Type B pancreatic cell (in vitro differentiated cells): ENCODE measurements around the gene UHMK1. TPM values are rescaled to one million over a fixed set of nuclear protein-coding genes. Genes with fewer than 3 reads are reported as not detected.

Experiments used
- DNase-seq: peaks from one replicate; pipeline ENCODE4 v3.0.0; 2021; ENCODE audit warnings: mixed read lengths; ENCODE audit not compliant: unreplicated experiment; ENCODE audit errors: extremely low spot score
- H3K27ac Mint-ChIP-seq: 2 replicates; pipeline ENCODE4 v1.8.0; 2021; ENCODE audit warnings: mild to moderate bottlenecking, mixed read lengths
- H3K27me3 Mint-ChIP-seq: 2 replicates; pipeline ENCODE4 v1.8.0; 2021; ENCODE audit warnings: mixed read lengths
- H3K36me3 Mint-ChIP-seq: 2 replicates; pipeline ENCODE4 v1.8.0; 2021; ENCODE audit warnings: mixed read lengths
- H3K4me1 Mint-ChIP-seq: one replicate; pipeline ENCODE4 v1.8.0; 2021; ENCODE audit warnings: mixed read lengths; ENCODE audit not compliant: unreplicated experiment
- H3K4me3 Mint-ChIP-seq: 2 replicates; pipeline ENCODE4 v1.8.0; 2021; ENCODE audit warnings: mild to moderate bottlenecking, mixed read lengths
- H3K9me3 Mint-ChIP-seq: 2 replicates; pipeline ENCODE4 v1.8.0; 2021; ENCODE audit warnings: mixed read lengths
- total RNA-seq: library from RNA; stranded (reverse); gene quantifications from 2 replicates; pipeline ENCODE4 v1.2.1, GENCODE V29; 2021; ENCODE audit warnings: low replicate concordance
- TF ChIP-seq, protein P1 (sequence below): fragments of 200-600 bp; sonication (generic); conservative IDR thresholded peaks from 2 replicates; pipeline ENCODE4 v1.5.0; 2021; ENCODE audit warnings: antibody characterized with exemption, mild to moderate bottlenecking

The UHMK1 gene
- total RNA-seq, 1 donor from 2014 or later = 23.3 TPM

DNA sequence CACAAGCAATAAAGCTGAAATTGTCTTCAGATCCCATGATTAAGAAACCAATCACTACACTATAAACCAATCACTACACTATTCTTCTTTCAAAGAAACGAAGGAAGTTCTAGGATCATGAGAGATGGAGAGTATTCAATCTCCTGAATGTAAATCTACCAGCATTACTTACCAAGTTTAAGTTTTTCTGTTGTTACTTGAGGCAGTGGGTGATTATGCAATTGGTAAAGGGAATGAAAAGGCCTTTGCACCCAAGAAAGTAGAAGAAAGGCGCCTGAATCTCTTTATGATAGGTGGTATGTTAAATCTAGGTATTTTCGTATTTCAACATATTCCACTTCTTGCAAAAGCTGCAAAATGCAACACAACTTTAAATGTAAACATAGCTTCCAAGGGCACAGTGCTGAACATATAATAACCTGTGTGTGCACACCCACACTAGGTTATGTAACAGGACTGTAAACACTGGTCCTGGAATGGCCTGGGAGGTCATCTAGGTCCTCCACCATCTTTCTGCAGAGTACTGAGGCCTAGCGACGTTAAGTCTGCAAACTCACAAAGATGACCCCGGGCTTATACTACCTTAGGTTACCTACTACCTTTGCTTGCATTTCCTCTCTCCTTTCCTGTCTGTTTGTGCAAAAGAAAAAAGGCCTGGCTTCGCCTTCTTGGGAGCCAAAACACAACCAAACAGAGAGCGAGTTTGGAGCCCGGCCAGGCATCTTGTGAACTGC is 62.9 kb downstream of the UHMK1 start:
- no peaks in the 10 kb centered on the region for H3K36me3 Mint-ChIP-seq
- H3K27me3 Mint-ChIP-seq = no peaks in the 10 kb centered on the region
- peaks cover 39% of the 10 kb centered on the region for H3K4me1 Mint-ChIP-seq
- H3K27ac Mint-ChIP-seq = peak overlapping the region; percentile 94
- no peaks in the 10 kb centered on the region for H3K9me3 Mint-ChIP-seq
- DNase-seq = no peak
- peak overlapping the region; percentile 94 for H3K4me3 Mint-ChIP-seq
- TF ChIP-seq, protein P1, sequence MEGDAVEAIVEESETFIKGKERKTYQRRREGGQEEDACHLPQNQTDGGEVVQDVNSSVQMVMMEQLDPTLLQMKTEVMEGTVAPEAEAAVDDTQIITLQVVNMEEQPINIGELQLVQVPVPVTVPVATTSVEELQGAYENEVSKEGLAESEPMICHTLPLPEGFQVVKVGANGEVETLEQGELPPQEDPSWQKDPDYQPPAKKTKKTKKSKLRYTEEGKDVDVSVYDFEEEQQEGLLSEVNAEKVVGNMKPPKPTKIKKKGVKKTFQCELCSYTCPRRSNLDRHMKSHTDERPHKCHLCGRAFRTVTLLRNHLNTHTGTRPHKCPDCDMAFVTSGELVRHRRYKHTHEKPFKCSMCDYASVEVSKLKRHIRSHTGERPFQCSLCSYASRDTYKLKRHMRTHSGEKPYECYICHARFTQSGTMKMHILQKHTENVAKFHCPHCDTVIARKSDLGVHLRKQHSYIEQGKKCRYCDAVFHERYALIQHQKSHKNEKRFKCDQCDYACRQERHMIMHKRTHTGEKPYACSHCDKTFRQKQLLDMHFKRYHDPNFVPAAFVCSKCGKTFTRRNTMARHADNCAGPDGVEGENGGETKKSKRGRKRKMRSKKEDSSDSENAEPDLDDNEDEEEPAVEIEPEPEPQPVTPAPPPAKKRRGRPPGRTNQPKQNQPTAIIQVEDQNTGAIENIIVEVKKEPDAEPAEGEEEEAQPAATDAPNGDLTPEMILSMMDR = no peak

DNA sequence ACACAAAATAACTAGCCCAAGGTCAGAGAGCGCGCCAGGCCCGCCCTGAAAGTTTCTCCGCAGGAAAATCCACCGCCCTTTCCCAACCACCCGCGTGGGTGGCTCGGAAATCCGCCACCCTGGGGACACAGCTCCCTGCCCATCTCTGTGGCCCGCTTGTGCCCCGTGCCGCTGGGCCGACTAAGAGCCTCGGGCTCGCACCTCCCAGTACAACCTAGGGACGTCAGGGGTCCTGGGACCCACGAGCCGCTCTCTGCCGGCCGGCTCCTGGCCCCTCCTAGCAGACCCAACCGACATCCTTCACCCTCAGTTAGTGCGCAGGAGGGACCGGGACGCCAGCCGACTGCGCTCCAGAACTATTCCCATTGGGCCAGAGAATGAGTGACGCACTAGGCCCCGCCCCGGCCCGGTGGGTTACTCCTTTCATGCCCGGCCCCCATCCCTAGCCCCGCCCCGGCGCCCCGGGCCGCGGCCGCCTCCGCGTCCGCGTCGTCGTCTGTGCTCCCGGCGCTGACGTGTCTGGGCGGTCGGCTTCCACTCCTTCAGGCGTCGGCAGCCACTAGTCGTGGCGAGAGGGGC is 63.5 kb downstream of the UHMK1 start:
- TF ChIP-seq, protein P1 = no peak
- Mint-ChIP-seq H3K36me3 (no peaks in the 10 kb centered on the region), H3K9me3 (no peaks in the 10 kb centered on the region), H3K27me3 (no peaks in the 10 kb centered on the region), H3K27ac (peak overlapping the region; percentile 94), H3K4me1 (peaks cover 39% of the 10 kb centered on the region), H3K4me3 (peak overlapping the region; percentile 96)
- DNase-seq = peak; percentile 97

DNA sequence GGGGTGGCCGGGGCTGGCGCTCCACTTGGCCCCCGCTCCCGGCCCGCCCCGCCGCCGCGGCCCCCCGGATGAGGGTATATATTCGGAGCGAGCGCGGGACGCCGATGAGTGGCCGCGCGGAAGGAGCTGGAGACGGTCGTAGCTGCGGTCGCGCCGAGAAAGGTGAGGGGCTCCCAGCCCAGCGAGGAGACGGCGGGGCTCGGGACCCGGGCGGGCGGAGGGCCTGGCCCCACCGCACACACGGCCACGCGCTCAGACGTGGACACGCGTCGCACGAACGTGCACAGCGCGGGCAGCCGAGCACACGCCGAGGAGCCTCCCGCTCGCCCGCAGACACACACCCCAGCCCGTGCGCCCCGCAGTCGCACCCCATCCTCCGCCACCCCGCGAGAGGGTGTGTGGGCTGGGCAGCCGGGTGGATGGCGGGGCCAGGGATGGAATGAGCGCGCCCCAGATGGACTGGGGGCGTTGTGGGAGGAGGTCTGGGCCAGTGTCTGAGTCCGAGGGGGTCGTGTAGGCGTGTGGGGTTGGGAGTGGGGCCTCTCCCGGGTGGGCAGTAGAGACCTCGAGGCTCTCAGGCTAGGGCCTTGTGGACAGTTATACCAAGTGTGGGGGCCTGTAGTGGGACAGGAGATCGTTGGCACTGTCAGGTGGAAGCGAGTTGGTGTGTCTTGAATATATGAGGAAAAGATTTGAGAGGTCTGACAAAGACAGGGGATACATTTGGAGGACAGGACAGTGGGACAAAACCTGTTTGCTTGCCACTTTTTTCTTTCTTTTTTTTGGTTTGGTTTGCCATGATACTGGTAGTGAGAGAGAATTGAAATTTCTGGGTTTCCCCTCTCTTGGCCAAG is 64.2 kb downstream of the UHMK1 start, which contains the start of gene UAP1:
Gene UAP1, plus strand, starts transcription at position 107 of the 854 bp plus-strand sequence. CDS start 4,347 bp downstream, outside the sequence.
- Mint-ChIP-seq H3K27ac (peak within 1 kb of the TSS; percentile 94), H3K36me3 (peaks cover 1% of the 10 kb centered on the region), H3K9me3 (no peaks in the 10 kb centered on the region), H3K27me3 (no peaks in the 10 kb centered on the region), H3K4me3 (peak within 1 kb of the TSS; percentile 96), H3K4me1 (peaks cover 39% of the 10 kb centered on the region)
- TF ChIP-seq, protein P1 = no peak
- DNase-seq = no peak

DNA sequence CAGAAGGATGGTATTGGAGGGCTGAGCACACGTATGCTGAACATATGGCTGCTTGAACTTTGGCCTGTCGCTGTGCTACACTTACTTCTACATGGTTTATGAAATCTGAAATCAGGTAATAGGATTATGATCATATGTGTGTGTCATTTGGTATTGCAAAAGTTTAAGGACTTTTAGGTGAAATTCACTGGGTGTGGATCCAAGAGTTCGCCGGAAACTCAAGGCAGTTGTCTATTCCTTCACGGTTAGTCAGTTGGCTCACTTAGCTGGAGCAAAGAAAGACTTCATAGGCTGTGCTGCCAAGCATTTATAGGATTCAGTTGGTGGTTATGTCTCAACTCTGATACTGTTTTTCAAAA is 64.8 kb downstream of the UHMK1 start:
- Mint-ChIP-seq H3K9me3 (no peaks in the 10 kb centered on the region), H3K4me1 (peaks cover 39% of the 10 kb centered on the region), H3K4me3 (peak overlapping the region; percentile 96), H3K27me3 (no peaks in the 10 kb centered on the region), H3K36me3 (peaks cover 4% of the 10 kb centered on the region), H3K27ac (peak overlapping the region; percentile 79)
- DNase-seq = no peak
- TF ChIP-seq, protein P1 = no peak

DNA sequence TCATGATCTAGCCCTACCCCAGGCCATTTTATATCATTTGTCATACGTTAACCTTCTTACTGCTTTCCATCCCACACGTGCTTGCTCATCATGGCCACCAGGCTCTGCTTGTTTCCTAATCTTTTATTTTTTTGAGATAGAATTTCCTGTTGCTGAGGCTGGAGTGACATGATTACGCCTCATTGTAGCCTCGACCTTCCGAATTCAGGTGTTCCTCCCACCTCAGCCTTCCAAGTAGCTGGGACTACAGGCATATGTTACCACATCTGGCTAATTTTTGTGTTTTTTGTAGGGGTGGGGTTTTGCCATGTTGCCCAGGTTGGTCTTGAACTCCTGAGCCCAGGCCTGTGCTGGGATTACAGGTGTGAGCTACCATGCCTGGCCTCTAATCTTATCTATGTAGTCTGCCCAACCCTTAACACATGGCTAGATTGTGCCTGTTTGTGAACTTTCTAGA is 67.2 kb downstream of the UHMK1 start:
- H3K9me3 Mint-ChIP-seq = no peaks in the 10 kb centered on the region
- H3K27ac Mint-ChIP-seq = no peak overlapping the region
- H3K27me3 Mint-ChIP-seq = no peaks in the 10 kb centered on the region
- DNase-seq = no peak
- H3K4me1 Mint-ChIP-seq = peaks cover 39% of the 10 kb centered on the region
- TF ChIP-seq, protein P1 = no peak
- H3K36me3 Mint-ChIP-seq = peaks cover 14% of the 10 kb centered on the region
- H3K4me3 Mint-ChIP-seq = peak overlapping the region; percentile 57
